ENCODE data around the gene PALB2.

Gene PALB2

DNA sequence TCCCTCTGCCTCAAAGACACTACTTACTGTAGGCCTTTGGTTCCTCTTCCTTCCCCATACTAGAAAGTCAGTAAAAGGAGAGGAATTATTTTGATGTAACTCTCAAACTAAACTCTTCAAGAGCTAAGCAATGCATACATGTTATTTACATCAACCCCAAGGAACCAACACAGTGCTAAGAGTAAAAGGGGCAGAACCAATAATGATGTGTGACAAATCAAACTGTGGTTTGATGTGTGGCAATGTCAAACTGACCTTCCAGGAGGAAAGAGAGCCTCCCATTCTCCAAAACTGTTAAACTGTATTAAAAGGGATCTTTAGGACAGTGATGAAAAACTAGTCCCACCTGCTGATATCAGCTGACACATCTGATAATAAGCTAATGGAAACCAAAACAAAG is 60.7 kb downstream of the PALB2 start:
- no peak for DNase-seq

DNA sequence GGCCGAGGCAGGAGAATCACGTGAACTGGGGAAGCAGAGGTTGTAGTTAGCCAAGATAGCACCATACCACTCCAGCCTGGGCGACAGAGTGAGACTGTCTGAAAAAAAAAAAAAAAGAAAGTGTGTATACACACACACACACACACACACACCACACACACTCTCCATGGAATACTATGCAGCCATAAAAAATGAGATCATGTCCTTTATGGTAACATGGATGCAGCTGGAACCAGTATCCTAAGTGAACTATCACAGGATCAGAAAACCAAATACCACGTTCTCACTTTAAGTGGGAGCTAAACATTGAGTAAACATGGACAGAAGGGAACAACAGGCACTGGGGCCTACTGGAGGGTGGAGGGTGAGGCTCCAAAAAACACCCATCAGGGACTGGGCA is 61.7 kb downstream of the PALB2 start:
- no peak for DNase-seq

DNA sequence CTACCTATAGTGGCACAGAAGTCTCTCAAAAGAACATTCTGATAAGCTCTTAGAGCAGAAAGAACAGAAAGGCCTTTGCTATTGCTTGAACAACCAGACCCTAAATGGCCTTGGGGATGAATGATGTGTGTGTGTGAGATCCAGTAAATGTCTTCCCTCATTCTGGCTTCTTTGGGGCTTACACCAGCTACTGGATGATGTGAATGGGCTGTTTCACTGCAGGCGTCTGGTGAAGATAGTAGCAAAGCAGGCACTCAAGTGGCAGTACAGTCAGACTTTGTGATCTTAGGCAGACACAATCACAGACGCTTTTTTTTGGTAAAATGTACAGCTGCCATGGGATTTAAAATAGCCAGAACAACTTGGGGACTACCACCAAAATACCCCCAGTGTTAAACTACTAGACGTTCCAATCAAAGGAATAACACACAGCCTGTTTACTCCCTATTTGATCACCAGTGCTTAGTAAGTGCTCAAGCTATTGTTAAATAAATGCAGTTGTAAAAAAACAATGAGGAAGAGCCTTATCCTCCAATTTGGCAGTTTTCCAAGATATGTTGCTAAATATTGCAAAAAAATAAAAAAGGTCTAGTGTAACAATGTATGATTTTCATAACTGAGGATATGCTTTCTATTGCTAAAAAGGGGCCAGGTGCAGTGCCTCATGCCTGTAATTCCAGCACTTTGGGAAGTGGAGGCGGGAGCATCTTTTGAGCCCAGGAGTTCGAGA is 62.8 kb downstream of the PALB2 start:
- no peak for DNase-seq

DNA sequence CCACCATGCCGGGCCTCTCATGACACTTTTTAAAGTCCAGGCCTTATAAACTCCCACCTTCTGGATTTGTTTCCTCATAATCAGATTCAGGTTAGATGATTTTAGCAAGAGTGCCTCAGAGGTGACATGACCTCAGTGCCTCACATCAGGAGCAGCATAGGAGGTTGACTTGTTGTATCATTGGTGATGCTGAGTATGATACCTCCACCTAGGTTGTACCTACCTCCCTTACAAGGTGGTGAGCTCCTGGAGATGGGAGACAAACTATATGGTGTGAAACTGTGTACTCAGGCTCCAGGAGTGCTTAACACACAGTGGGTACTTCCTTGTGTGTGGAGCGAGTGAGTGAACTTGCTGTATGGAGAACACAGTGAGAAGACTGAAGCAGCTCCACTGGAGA is 63.6 kb downstream of the PALB2 start:
- no peak for DNase-seq

DNA sequence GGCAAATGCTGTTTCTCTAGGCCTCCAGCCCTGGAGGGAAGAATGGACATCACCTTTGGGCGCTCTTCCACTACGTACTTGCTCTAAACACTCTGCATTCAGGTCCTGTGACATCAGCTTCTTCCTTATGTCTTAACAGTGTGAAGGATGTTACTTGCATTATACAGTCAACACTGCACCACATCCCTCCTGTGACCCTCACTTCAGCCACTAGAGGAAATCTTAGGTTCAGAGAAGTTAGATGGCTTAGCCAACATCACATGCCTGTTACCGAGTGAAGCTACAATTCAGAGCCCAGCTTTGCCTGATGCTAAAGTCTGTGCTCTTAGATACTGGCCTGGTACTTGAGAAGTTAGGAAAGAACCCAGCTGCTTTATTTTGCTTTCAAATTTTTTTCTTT is 65.3 kb downstream of the PALB2 start:
- no peak for DNase-seq

DNA sequence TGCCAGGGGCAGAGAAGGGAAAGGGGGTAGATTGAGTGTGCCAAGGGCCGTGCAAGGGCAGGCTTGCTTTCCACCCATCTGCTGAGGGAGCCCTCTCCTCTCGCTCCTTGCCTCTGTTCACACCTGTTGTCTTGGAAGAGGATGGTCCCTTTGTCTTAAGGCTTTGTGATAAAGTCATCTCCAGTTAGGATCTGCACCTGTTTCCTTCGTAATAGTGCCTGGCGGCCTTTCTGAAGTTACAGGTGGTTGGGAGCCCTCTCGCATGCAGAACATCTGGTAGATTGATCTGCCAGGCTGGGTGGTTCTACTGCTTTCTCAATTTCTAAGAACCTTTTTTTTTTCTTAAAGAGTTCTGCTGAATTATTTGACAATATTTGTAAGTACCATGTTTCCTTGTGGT is 67.3 kb downstream of the PALB2 start:
- DNase-seq, result no peak

DNA sequence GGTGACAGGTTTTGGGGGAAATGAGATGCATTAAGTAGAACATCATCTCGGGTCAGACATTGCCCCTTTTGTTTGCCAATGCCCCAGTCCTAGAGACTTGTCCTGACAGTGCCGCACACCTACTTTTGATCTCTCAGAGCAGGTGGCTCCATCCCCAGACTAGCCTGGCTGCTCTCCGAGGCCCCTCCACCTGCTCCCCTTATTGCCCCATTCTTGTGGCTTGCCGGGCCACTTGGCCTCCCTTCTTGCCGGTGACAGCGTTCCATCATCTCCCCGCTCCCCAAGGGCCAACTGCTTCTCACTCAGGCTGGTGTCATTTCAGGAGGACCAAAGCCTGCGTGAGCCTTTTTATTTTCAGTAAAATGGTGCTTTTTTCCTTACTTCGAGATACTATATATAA is 68.7 kb downstream of the PALB2 start:
- DNase-seq, result no peak

DNA sequence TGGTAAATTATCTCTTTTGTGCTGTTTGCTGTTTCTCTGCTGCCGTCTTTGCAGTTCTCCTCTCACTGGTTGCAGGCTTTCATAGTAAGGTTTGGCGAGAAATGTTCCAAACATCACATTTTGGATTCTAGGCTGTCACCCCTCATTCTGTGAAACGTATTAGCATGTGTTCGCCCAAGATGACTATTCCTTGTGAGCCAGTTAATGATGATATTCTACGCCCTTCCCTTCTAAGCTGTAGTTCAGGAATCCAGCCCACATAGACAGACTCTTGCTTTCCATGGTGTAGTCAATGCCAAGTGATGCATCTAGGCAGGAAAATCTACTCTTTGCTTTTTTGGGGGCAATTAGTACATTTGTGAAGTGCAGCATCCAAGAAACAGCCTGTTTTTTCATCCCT is 69.2 kb downstream of the PALB2 start:
- DNase-seq, result no peak

DNA sequence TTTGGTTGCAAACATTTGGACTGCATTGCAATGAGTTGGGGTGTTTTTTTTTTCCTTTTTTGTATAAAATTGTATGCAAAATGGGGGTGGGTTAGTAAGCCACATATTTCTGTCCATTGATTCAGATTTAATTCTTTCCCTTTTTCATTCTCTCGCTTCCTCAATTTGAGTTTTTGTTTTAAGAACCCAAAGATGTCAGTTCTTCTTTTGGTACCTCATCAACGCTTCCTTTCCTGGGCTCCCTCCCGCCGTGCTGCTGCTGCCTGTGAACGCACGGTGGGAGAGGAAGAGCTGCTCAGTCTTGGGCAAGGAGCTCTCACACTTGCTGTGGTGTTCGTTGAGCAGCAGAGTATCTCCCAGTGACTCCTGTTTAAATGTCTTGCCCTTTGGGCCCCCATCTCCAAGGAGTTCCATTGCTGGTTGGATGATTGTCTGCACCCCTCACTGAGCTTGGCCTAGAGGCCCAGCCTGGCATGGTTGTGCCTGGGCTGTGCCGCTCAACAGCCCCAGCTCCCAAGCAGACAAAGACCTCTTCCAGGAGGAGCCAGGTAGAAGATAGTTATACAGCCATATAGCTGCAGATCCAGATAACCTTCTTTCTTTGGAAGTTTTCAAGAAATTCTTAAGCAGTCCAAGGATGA is 70.0 kb downstream of the PALB2 start:
- DNase-seq, result no peak

DNA sequence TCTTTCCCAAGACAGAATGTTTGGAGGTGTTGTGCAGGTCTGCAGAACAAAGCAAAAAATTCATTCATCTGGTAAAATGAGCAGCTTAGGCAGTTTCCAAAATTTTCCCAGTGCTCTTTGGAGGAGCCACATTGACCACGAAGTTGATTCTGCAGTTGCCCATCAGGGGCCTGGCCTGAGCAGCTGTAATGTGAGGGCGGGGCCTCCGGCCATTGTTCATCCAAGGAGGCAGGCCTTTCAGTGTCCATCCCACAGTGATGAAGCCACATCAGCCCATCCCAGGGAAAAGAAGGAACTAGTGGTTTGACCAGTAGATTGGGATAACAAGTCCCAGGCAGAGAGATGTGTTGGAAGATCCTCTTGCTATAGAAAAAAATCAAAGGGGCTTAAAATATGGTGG is 73.5 kb downstream of the PALB2 start:
- DNase-seq, result no peak

DNA sequence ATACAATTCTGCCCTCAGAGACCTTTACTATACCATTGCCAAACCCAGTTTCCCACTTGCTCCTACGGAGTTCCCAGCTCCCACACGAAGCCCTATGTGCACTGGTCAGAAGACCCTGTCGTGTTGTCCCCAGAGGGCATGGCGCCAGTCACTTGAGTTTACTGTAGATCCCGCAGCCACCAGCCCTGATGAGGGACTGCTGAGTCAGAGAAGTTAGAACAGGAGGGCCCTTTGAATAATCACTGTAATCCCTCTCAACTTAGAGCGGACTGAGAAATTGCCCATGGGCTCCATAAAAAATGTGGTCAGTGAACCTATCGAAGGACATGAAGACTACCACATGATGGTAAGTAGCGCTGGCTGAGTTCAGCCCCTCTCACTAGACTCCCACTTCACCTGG is 74.4 kb downstream of the PALB2 start:
- no peak for DNase-seq

DNA sequence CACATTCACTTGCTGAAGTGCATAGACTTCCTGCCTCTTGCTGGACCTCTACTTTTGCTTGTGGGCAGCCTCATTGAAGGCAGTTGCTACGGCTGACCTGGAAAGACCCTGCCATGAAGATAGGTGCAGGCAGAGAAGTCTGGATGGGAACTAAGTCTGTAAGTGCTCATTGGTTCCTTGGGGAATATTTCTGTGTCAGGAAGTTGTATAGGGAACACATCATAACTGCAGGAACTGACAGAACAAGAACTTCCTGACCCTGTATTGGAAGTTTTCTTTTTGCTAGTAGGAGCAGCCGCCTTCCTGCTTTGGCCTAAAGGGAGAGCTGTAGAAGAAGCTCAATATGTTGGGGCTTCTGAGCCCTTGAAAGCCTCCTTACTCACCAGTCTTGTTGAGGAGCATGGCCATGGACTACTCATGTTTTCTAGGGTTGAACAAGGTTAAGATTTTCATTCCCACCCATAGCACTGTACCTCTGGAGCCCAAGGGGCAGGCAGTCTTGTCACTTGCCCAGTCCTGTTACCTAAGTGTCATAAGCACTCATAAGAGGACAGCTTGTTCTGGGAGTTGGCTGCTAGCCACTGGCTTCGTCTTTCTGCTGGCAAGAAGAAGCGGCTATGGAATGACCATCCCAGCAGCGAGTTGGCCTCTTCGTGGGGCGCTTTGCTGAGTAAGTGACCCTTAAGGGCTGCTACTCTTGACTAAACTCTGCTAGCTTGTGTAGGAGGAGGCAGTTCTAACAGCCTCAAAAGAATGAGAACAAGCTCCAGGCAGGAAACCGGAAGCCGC is 76.3 kb downstream of the PALB2 start:
- DNase-seq, result no peak

DNA sequence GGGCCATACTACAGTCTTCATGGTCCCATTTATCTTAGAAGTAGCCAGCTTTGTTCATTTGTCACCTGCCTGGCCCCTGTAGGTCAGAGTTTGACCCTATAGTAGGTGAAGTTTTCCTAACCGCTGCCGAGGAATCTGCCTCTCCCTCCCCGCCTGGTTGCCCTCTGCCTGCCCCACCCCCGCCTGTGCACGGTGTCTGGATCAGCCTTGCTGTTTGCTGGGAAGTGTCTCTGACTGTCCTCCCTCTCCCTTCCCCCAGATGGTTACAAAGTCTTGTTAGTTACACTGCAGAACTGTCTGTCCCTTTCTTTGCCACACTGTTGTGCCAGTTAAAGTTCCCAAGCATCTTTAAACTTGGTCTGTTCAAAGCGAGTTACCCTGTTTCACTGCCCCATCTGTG is 77.9 kb downstream of the PALB2 start:
- DNase-seq, result no peak

DNA sequence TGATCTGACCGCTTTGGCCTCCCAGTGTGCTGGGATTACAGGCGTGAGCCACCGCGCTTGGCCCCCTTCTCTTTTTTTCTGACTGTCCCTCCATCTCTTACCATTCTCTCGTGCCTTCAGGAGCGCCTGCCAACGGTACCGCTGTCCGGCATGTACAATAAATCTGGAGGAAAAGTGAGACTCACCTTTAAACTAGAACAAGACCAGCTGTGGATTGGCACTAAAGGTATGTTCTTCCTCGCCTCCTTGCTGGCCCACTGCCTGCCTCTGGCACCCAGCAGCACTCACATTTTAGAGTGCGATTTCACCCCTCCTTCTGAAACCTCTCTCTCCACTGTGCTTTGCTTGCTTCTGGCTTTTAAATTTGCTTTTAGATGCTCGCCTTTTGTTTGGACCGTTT is 78.6 kb downstream of the PALB2 start:
- no peak for DNase-seq

DNA sequence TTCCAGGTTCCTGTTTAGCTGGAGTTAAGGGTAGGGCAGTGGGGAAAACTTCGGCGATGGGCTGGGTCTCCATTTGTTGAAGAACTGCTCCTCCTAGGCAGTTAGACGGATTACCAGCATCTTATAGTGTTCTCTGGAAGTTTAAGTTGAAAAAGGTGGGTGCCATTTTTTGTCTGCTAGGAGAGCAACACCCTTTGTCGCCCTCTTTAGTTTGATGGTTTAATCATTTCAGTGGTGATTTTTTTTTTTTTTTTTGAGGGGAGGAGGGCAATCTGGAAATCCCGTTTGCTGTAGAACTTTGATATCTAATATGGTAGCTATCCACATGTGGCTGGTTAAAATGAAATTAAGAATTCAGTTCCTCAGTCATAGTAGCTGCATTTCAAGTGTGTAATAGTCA is 79.5 kb downstream of the PALB2 start:
- no peak for DNase-seq

DNA sequence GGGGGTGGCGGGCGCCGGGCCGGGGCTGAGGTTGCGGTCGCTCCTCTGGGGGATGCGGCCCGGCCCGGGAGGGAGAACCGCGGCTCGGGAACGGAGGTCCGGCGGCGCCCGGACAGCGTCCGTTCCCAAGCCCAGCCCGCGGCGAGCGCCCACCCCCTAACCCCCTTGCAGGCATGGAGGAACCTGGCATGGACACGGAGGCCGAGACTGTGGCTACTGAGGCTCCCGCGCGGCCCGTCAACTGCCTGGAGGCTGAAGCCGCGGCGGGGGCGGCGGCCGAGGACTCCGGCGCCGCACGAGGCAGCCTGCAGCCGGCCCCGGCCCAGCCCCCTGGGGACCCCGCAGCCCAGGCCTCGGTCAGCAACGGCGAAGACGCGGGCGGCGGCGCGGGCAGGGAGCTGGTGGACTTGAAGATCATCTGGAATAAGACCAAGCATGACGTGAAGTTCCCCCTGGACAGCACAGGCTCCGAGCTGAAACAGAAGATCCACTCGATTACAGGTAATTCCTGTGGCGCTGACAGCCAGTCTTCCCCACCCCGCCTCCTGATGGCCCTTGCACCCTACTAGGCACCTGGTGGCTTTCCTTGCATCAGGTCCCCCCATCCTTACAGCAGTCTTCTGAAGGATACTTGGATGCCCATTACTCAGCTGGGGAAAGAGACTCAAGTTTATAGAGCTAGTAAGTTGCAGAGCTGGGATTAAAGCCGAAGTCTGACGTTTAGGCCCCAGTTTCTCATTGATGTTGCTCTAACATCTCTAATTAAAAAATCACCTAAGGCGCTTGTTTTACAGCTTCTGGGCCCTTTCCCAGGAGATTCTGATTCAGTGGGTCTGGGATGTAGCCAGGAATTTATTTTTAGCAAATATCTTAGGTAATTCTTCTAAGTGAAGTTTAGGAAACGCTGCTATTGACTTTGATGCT is 83.1 kb downstream of the PALB2 start:
- no peak for DNase-seq

DNA sequence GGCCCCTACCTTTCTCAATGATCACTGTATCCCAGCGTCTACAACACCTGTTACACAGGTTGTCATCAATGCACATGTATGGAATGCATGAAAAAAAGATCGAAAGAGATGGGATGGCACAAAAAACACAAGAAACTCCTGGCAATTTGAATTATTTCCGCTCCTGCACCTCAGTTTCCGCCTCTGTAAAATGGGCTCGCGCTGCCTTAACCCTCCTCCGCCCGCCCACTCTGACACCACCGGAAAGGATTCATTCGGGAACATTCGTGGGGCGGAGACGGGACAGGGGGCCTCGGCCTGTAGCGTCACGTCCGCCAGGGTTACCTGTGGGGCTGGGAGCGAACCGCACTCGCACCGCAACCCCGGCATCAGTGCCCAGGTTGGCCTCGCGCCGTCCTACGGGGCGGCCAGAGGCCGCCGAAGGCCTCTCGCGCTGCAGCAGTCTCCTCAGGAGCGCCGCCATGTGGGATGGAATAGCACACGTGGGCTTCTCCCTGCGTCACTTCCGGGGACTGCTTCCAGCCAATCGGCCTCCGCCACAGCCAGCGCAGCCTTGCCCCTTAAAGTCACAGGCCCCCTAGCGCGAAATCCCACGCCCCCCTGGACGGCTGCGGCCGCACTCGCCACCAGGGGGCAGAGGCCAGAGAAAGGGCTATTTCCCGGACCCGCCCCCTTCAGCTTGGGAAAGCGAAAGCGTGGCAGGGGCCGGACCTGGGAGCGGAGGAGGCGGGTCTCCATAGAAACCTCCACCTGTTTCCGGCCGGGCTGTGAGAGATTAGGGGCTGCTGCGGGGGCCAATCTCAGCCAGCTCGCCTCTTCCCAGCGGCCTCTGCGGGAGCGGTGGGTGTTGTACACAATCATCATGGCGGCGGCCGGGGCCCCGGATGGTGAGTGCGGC is 84.0 kb downstream of the PALB2 start, which contains the start of the genes EARS2 and UBFD1:
TSS of gene EARS2 (minus strand) at position 470 of the 898 bp plus-strand sequence. CDS start at position 463, 7 bp downstream.
TSS of gene UBFD1 (plus strand) at position 847 of the 898 bp plus-strand sequence. CDS start at position 863, 16 bp downstream.
- DNase-seq, result peak; percentile 99

DNA sequence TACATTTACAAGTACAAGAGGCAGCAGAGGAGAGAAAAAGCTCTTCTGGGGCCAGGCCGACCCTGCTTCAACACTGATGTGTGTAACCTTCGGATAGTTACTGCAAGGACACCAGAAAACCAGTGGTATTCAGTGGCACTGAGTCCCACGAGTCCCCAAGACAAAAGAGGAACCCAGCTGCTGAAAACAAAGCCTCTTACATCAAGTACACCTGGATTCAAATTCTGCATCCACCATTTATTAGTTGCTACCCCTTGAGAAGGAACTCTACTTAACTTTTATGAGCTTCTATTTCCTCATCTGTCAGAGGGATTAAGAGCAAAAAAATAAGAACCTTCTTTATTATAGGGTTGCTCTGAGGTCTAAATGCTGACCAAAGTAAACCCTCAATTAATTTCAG is 86.6 kb downstream of the PALB2 start:
- no peak for DNase-seq
